ENCODE results near the gene IFNL2.
"Not testable (repeated sequence)": the region's sequence is repeated elsewhere in the genome, so short reads cannot be mapped to it uniquely, and the experiment has no call there.

Gene IFNL2

GRCh38 chr19:39253374-39254149, 14.6 kb upstream of the IFNL2 start:
- DNase-seq (ENCODE audit: low read depth, low spot score), result no peak

GRCh38 chr19:39254531-39255345, 13.5 kb upstream of the IFNL2 start:
- no peak for DNase-seq (ENCODE audit: low read depth, low spot score)

GRCh38 chr19:39257227-39257626, 11.0 kb upstream of the IFNL2 start:
- no peak for DNase-seq (ENCODE audit: low read depth, low spot score)

GRCh38 chr19:39261704-39262103, 6.5 kb upstream of the IFNL2 start:
- DNase-seq (ENCODE audit: low read depth, low spot score), result no peak

- no peak for DNase-seq (ENCODE audit: low read depth, low spot score)
These were observed 5.7 kb upstream of the IFNL2 start for GRCh38 chr19:39262496-39262895.

GRCh38 chr19:39263912-39264305, 4.3 kb upstream of the IFNL2 start:
- no peak for DNase-seq (ENCODE audit: low read depth, low spot score)

- DNase-seq (ENCODE audit: low read depth, low spot score), result no peak
These were observed 3.6 kb upstream of the IFNL2 start for GRCh38 chr19:39264306-39265290.

- DNase-seq (ENCODE audit: low read depth, low spot score), result no peak
These were observed 2.8 kb upstream of the IFNL2 start for GRCh38 chr19:39265321-39265916.

- not testable (repeated sequence) for DNase-seq (ENCODE audit: low read depth, low spot score)
These were observed 481 bp downstream of the IFNL2 start for GRCh38 chr19:39268531-39269223.

GRCh38 chr19:39269369-39269768, 1.2 kb downstream of the IFNL2 start:
- DNase-seq (ENCODE audit: low read depth, low spot score), result not testable (repeated sequence)

- no peak for DNase-seq (ENCODE audit: low read depth, low spot score)
These were observed 2.1 kb downstream of the IFNL2 start for GRCh38 chr19:39270036-39270871.

GRCh38 chr19:39273859-39274258, 5.7 kb downstream of the IFNL2 start:
- not testable (repeated sequence) for DNase-seq (ENCODE audit: low read depth, low spot score)

GRCh38 chr19:39275578-39275977, 7.4 kb downstream of the IFNL2 start:
- DNase-seq (ENCODE audit: low read depth, low spot score), result no peak

GRCh38 chr19:39276740-39277139, 8.5 kb downstream of the IFNL2 start:
- no peak for DNase-seq (ENCODE audit: low read depth, low spot score)

GRCh38 chr19:39277598-39277997, 9.4 kb downstream of the IFNL2 start:
- DNase-seq (ENCODE audit: low read depth, low spot score), result no peak

- DNase-seq (ENCODE audit: low read depth, low spot score), result no peak
These were observed 13.8 kb downstream of the IFNL2 start for GRCh38 chr19:39282021-39282420.

- no peak for DNase-seq (ENCODE audit: low read depth, low spot score)
These were observed 15.8 kb downstream of the IFNL2 start for GRCh38 chr19:39284032-39284431.

GRCh38 chr19:39293394-39293793, 25.2 kb downstream of the IFNL2 start:
- no peak for DNase-seq (ENCODE audit: low read depth, low spot score)

- DNase-seq (ENCODE audit: low read depth, low spot score), result no peak
These were observed 28.0 kb downstream of the IFNL2 start, which contains the start of gene IFNL1 for GRCh38 chr19:39296055-39296645. Gene IFNL1 (plus strand): TSS chr19:39296407. CDS start chr19:39296422, 15 bp downstream.

Data from activated CD4-positive, CD25-positive, alpha-beta regulatory T cell treated with anti-CD3 and anti-CD28 coated beads, Interleukin-2, amount 50 U/mL, for 16 hours (primary cell).